AG04450 (cell line): Measurements from ENCODE around the gene PNCK. TPM values are rescaled to one million over a fixed set of nuclear protein-coding genes. Genes with fewer than 3 reads are reported as not detected.

Source experiments
- CTCF ChIA-PET: fragments of 300-600, 350-600 bp; formaldehyde crosslinking; extraction: SDS; loops from one replicate; lab custom pipeline; 2022; ENCODE audit warnings: antibody characterized with exemption, inconsistent platforms; lab: Charles Lee
- POLR2A ChIA-PET: fragments of 350-600 bp; formaldehyde crosslinking; extraction: SDS; loops from one replicate; lab custom pipeline; 2021; ENCODE audit warnings: antibody characterized with exemption, inconsistent platforms; lab: Yijun Ruan, JAX
- DNase-seq: peaks from one replicate; pipeline ENCODE4 v3.0.0-alpha.2; 2011; ENCODE audit warnings: low read depth, low spot score
- H3K27ac ChIP-seq: one replicate; pipeline ENCODE4 v1.5.1; 2012; ENCODE audit warnings: low read depth, low read length, control low read depth
- H3K27me3 ChIP-seq: one replicate; pipeline ENCODE4 v1.6.0; 2012; ENCODE audit warnings: low read length; ENCODE audit not compliant: control insufficient read depth, insufficient read depth
- H3K4me3 ChIP-seq: 2 replicates; pipeline ENCODE4 v1.5.1; 2011; ENCODE audit warnings: mild to moderate bottlenecking, low read depth, low read length, control low read depth
- H3K9me3 ChIP-seq: 2 replicates; pipeline ENCODE4 v1.5.1; 2012; ENCODE audit warnings: low read length; ENCODE audit not compliant: control insufficient read depth, insufficient read depth
- polyA plus RNA-seq: library from polyadenylated mRNA; depleted of rRNA; stranded (reverse); fragments of >200 nt; gene quantifications from 2 replicates; pipeline ENCODE4 v1.2.3, GENCODE V29; 2011
- TF ChIP-seq, protein P1 (sequence below): IDR thresholded peaks from 2 replicates; pipeline ENCODE4 v1.5.1; 2011; ENCODE audit warnings: low read depth, low read length, control low read depth, inconsistent platforms

The PNCK gene
- polyA plus RNA-seq, 1 experiment, result not detected

DNA sequence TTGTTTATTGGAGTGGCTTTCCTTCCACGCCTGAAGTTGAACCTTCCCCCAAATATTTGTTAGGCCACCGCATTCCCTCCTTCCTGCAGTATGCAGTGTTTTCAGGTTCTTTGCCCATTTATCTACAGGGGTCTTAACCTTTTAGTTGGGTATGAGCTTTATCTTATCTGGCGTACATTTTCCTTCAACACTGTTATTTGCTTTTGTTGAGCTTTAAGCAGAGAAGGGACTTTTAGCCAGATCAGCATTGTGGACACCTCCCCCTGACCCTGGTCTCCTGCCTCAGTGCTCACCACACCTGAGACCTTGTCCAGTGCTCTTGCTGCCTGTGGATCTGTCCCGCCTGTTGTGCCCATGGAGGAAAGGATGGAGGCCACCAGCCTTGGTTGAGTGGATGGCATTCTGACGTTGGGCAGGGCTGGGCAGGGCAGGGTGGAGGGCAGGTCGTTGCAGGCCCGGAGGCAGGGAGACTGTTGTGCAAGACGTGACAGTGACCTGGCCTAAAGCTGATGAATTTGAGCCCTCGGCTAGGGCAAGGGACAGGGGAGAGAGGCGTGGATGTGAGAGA, 27.6 kb downstream of the PNCK start:
- H3K4me3 ChIP-seq, result no peak overlapping the region
- no peak for DNase-seq
- H3K27me3 ChIP-seq, result peaks cover 50% of the 10 kb centered on the region
- POLR2A ChIA-PET, result interaction anchor here (0.6 to 0.7 kb wide), 2 partner anchors 27 to 89 kb away, joined by 3 read pairs; no protein-coding TSS in a partner anchor
- no peak overlapping the region for H3K27ac ChIP-seq
- TF ChIP-seq, protein P1, sequence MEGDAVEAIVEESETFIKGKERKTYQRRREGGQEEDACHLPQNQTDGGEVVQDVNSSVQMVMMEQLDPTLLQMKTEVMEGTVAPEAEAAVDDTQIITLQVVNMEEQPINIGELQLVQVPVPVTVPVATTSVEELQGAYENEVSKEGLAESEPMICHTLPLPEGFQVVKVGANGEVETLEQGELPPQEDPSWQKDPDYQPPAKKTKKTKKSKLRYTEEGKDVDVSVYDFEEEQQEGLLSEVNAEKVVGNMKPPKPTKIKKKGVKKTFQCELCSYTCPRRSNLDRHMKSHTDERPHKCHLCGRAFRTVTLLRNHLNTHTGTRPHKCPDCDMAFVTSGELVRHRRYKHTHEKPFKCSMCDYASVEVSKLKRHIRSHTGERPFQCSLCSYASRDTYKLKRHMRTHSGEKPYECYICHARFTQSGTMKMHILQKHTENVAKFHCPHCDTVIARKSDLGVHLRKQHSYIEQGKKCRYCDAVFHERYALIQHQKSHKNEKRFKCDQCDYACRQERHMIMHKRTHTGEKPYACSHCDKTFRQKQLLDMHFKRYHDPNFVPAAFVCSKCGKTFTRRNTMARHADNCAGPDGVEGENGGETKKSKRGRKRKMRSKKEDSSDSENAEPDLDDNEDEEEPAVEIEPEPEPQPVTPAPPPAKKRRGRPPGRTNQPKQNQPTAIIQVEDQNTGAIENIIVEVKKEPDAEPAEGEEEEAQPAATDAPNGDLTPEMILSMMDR, result no peak
- H3K9me3 ChIP-seq, result no peaks in the 10 kb centered on the region
- CTCF ChIA-PET, result interaction anchor here (0.7 to 1.7 kb wide), 4 partner anchors 14 to 107 kb away, joined by 3 to 5 read pairs (median 3); no protein-coding TSS in a partner anchor

DNA sequence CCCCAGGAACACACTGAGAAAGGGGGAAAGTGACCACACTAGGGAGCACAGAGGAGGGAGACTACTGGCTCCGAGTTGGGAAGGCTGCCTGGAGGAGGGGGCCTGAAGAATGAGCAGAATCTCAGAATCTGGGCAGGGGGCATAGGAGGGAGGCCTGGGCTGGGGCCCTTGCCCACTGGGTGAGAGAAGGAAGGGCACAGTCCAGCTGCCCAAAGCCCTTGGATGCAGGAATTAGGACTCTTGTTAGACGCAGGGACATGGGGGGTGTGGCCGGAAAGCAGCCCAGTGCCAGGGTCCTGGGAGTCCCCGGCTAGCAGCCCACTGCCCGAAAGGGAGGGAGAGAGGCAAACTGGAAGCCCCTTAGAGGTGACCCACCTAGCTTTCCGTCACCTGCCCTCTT, 28.5 kb downstream of the PNCK start:
- Histone ChIP-seq H3K9me3 (no peaks in the 10 kb centered on the region), H3K27ac (no peak overlapping the region), H3K4me3 (no peak overlapping the region), H3K27me3 (peaks cover 52% of the 10 kb centered on the region)
- TF ChIP-seq, protein P1, result no peak
- no peak for DNase-seq
- POLR2A ChIA-PET, result no interaction called here
- CTCF ChIA-PET, result interaction anchor here (1.0 to 1.7 kb wide), 5 partner anchors 11 to 106 kb away, joined by 3 to 5 read pairs (median 3); no protein-coding TSS in a partner anchor

DNA sequence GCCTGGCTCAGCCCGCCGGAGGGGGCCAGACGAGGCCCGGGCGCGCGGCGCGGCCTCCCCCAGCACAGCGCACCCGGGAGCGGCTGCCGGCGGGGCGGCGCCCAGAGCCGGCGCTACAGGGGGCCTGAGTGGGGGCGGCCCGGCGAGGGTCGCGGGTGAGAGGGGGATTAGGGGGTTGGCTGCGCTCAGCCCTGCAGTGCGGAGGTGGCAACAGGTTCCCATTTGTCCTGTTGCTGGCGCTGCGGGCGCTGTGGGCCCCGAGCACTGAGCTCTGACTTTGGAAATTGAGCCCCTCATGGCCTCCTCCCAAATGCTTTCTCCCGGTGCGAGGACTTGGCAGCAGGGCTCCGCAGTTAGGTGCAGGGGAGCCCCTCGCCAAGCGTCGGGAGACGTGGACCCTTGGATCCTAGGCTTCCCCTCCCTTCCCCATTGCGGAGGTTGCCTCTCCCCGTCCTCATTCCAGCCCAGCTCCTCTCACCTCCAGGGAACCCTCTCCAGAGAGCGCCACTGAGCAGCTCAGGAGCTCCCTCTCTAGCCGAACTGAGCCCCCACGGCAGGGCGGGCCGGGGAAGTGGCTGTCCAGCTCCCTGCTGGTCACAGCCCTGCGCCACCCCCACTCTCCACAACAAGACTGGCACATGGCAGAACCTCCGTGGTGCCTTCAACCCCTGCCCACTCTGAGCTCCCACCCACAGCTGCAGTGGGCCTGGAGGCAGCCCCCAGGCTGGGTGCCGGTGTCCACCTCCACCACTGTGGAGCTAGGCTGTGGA, 29.1 kb downstream of the PNCK start:
- H3K4me3 ChIP-seq, result no peak overlapping the region
- no peaks in the 10 kb centered on the region for H3K9me3 ChIP-seq
- H3K27ac ChIP-seq, result no peak overlapping the region
- peaks cover 53% of the 10 kb centered on the region for H3K27me3 ChIP-seq
- CTCF ChIA-PET, result interaction anchor here (1.0 to 1.7 kb wide), 5 partner anchors 12 to 106 kb away, joined by 3 to 5 read pairs (median 3); no protein-coding TSS in a partner anchor
- POLR2A ChIA-PET, result no interaction called here
- TF ChIP-seq, protein P1, result no peak
- DNase-seq, result no peak

DNA sequence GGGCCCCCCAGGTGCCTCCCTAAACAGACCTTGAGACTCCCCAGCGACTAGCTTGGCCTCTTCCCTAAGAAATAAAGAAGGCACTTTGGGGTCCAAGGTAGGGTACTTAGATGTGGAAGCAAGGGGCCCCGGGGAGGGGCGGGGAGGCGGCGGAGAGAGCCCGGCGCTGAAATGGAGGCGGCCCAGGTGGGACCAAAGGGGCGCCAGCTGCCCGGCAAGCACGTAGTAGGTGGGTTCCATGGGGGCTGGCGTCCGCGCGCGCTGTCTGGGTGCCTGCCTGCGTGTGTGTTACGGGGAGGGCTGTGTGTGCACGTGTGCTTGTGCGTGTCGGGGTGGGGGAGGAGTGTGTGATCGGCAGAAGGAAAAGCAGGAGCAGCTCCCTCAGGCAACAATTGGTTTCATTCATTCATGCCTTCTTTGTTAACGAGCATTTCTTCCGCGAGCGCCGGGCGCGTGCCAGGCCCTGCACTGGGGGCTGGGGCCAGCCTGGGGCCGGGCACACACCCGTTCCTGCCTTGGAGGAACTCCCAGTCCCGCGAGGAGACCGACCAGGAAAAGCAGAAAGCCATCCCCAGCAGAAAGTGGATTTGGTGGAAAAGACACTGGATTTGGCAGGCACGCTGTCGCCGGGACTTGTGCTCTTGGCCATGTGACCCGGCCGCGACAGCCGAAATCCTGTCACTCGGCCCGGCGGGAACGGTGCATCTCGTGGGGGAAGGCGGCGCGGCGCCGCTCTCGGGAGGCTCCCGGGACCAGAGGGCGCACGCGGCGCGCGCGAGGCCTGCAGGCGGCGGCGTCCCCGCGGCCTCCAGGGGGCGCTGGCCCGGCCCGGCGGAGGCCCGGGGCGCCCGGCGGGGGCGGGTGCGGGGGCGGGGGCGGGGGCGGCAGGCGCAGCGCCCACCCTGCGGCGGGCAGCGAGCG, 29.9 kb downstream of the PNCK start:
- TF ChIP-seq, protein P1, result no peak
- no peak overlapping the region for H3K4me3 ChIP-seq
- ChIA-PET CTCF (interaction anchor here (1.3 to 1.4 kb wide), 2 partner anchors 13 to 33 kb away, joined by 3 read pairs; no protein-coding TSS in a partner anchor), POLR2A (no interaction called here)
- H3K27me3 ChIP-seq, result peaks cover 53% of the 10 kb centered on the region
- DNase-seq, result no peak
- no peaks in the 10 kb centered on the region for H3K9me3 ChIP-seq
- H3K27ac ChIP-seq, result no peak overlapping the region
